Glutamatergic neuron (in vitro differentiated cells): Measurements from ENCODE around the gene MIA2. TPM values are rescaled to one million over a fixed set of nuclear protein-coding genes. Genes with fewer than 3 reads are reported as not detected.

Experiments
- DNase-seq: peaks from one replicate; pipeline ENCODE4 v3.0.0; 2022
- H3K27ac Mint-ChIP-seq: one replicate; pipeline ENCODE4 v1.8.0; 2020; ENCODE audit warnings: mild to moderate bottlenecking, mixed read lengths, inconsistent platforms; ENCODE audit not compliant: unreplicated experiment
- H3K27me3 Mint-ChIP-seq: one replicate; pipeline ENCODE4 v1.8.0; 2020; ENCODE audit warnings: mild to moderate bottlenecking, moderate library complexity, mixed read lengths, inconsistent platforms; ENCODE audit not compliant: unreplicated experiment
- H3K36me3 Mint-ChIP-seq: one replicate; pipeline ENCODE4 v1.8.0; 2020; ENCODE audit warnings: mild to moderate bottlenecking, mixed read lengths, inconsistent platforms; ENCODE audit not compliant: unreplicated experiment
- H3K4me1 Mint-ChIP-seq: one replicate; pipeline ENCODE4 v1.8.0; 2020; ENCODE audit warnings: mild to moderate bottlenecking, low read depth, mixed read lengths, inconsistent platforms; ENCODE audit not compliant: unreplicated experiment
- H3K4me3 Mint-ChIP-seq: one replicate; pipeline ENCODE4 v1.8.0; 2020; ENCODE audit warnings: mild to moderate bottlenecking, mixed read lengths, inconsistent platforms; ENCODE audit not compliant: unreplicated experiment
- H3K9me3 Mint-ChIP-seq: one replicate; pipeline ENCODE4 v1.8.0; 2020; ENCODE audit warnings: mild to moderate bottlenecking, moderate library complexity, mixed read lengths, inconsistent platforms; ENCODE audit not compliant: unreplicated experiment
- CTCF ChIP-seq: fragments of 200-600 bp; sonication (generic); IDR thresholded peaks from one replicate; pipeline ENCODE4 v1.5.0; 2021; ENCODE audit not compliant: partially characterized antibody, unreplicated experiment
- total RNA-seq: library from RNA; stranded (reverse); fragmentation: NEBNext Ultra II Directional; extraction: Animal tissue kit (Norgen Biotek cat#: 25700); gene quantifications from one replicate; pipeline ENCODE4 v1.2.1, GENCODE V29; 2021; ENCODE audit not compliant: unreplicated experiment

The MIA2 gene
- total RNA-seq, 1 donor from 2014 or later, result 9.7 TPM

- DNase-seq, result no peak
- Mint-ChIP-seq H3K4me3 (no peak overlapping the region), H3K36me3 (no peaks in the 10 kb centered on the region), H3K4me1 (peaks cover 24% of the 10 kb centered on the region), H3K27ac (no peak overlapping the region), H3K9me3 (peaks cover 11% of the 10 kb centered on the region), H3K27me3 (peaks cover 3% of the 10 kb centered on the region)
- TF ChIP-seq CTCF, result no peak
Measured at GRCh38 chr14:39434401-39434800, 200.7 kb downstream of the MIA2 start.

GRCh38 chr14:39435241-39435640, 201.5 kb downstream of the MIA2 start:
- TF ChIP-seq CTCF, result no peak
- H3K27me3 Mint-ChIP-seq, result peaks cover 3% of the 10 kb centered on the region
- peaks cover 22% of the 10 kb centered on the region for H3K4me1 Mint-ChIP-seq
- no peak for DNase-seq
- H3K36me3 Mint-ChIP-seq, result no peaks in the 10 kb centered on the region
- no peak overlapping the region for H3K4me3 Mint-ChIP-seq
- no peak overlapping the region for H3K27ac Mint-ChIP-seq
- peaks cover 11% of the 10 kb centered on the region for H3K9me3 Mint-ChIP-seq

Other genes with a start within 250 kb of the MIA2 start
- gene SEC23A, start 130.7 kb upstream of the MIA2 start, total RNA-seq, result 59.2 TPM
- 16.1 TPM for gene GEMIN2, start 119.6 kb upstream of the MIA2 start, total RNA-seq
- 47.4 TPM for gene TRAPPC6B, start 63.6 kb upstream of the MIA2 start, total RNA-seq
- gene PNN, start 58.7 kb upstream of the MIA2 start, total RNA-seq, result 102 TPM
- 4.7 TPM for gene FBXO33, start 198.5 kb downstream of the MIA2 start, total RNA-seq